Ramos (cell line): ENCODE data around the gene VPS13D.

Source experiments
- in situ Hi-C: fragments of 300-500 bp; cut with MboI; formaldehyde crosslinking; loops from one replicate; pipeline ENCODE4 v1.14.3; 2022; ENCODE audit warnings: low sequenced_read_pairs; ENCODE audit not compliant: unreplicated experiment

VPS13D gene

GRCh38 chr1:12540580-12541273 is 310.9 kb downstream of the VPS13D start:
- in situ Hi-C loops, result no loop called here

GRCh38 chr1:12541274-12542137 is 311.7 kb downstream of the VPS13D start:
- in situ Hi-C loops, result no loop called here

GRCh38 chr1:12542138-12542465 is 312.3 kb downstream of the VPS13D start:
- in situ Hi-C loops, result no loop called here

- in situ Hi-C loops, result no loop called here
Observed at GRCh38 chr1:12542616-12543592, 313.1 kb downstream of the VPS13D start.

GRCh38 chr1:12543740-12544154 is 313.9 kb downstream of the VPS13D start:
- in situ Hi-C loops, result no loop called here

GRCh38 chr1:12544357-12544756 is 314.5 kb downstream of the VPS13D start:
- in situ Hi-C loops, result no loop called here

- in situ Hi-C loops, result no loop called here
Observed at GRCh38 chr1:12544992-12545391, 315.2 kb downstream of the VPS13D start.

- in situ Hi-C loops, result no loop called here
Observed at GRCh38 chr1:12546771-12547585, 317.1 kb downstream of the VPS13D start.

- in situ Hi-C loops, result no loop called here
Observed at GRCh38 chr1:12547586-12548225, 317.9 kb downstream of the VPS13D start.

GRCh38 chr1:12548279-12548972 is 318.6 kb downstream of the VPS13D start:
- in situ Hi-C loops, result no loop called here

- in situ Hi-C loops, result no loop called here
Observed at GRCh38 chr1:12548973-12549459, 319.2 kb downstream of the VPS13D start.

GRCh38 chr1:12549460-12550349 is 319.9 kb downstream of the VPS13D start:
- in situ Hi-C loops, result no loop called here

GRCh38 chr1:12551584-12551983 is 321.8 kb downstream of the VPS13D start:
- in situ Hi-C loops, result no loop called here

GRCh38 chr1:12552111-12552888 is 322.5 kb downstream of the VPS13D start:
- in situ Hi-C loops, result no loop called here

- in situ Hi-C loops, result no loop called here
Observed at GRCh38 chr1:12552951-12553921, 323.4 kb downstream of the VPS13D start.

- in situ Hi-C loops, result no loop called here
Observed at GRCh38 chr1:12553963-12554362, 324.1 kb downstream of the VPS13D start.
